Coronary artery (tissue), 2 donors: ENCODE data around the gene MARCHF9.
A peak's percentile ranks its signal among the peaks of the same experiment; 100 is the strongest.

Experiments
- DNase-seq: peaks from one replicate; pipeline ENCODE4 v3.0.0-alpha.2; 2017; ENCODE audit warnings: low spot score
- H3K27ac ChIP-seq, 2 donors: fragments of 200-600 bp; sonication (generic); one replicate each; pipeline ENCODE4 v1.5.1; 2016 to 2019
- H3K4me3 ChIP-seq: fragments of 200-600 bp; sonication (generic); 2 replicates; pipeline ENCODE4 v1.5.1; 2016; ENCODE audit warnings: mild to moderate bottlenecking, moderate library complexity
- CTCF ChIP-seq: fragments of 200-600 bp; sonication (generic); IDR thresholded peaks from one replicate; pipeline ENCODE4 v1.5.1; 2019; ENCODE audit warnings: antibody characterized with exemption

Gene MARCHF9

DNA sequence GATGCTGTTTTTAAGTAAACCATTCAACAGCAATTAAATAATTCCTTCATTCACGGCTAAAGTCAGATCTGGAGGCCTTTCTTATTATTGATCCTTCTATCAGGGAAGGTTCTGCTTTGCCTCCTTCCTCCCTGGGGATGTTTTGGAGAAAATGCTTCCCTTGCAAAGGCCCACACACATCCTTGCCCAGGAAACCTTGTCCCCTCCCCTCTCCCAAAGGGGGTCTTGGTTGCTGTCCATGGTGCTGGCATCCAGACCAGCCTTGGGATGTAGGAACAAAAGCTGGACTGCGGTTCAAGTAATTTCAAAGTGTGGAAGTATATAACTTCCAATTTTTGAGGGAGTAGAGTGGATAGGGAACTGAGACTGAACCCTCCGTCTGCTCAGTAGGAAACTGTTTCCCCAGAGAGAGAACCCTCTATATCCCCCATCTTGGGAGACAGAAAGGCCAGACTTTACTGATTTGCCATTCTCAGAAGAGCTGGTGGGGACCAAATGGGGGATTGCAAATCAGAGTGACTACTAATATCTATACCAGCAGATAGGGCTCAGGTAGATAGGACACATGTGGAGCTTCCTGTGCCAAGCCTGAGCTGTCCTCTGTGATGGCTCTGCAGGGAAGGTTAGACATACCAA is 5.6 kb downstream of the MARCHF9 start:
- H3K27ac ChIP-seq: no peak overlapping the region
- DNase-seq: no peak
- no peak overlapping the region for H3K4me3 ChIP-seq
- no peak for TF ChIP-seq CTCF

- Histone ChIP-seq H3K4me3 (no peak overlapping the region), H3K27ac (no peak overlapping the region)
- TF ChIP-seq CTCF: no peak
- no peak for DNase-seq
Measured at GRCh38 chr12:57761391-57761998, 6.6 kb downstream of the MARCHF9 start.

DNA sequence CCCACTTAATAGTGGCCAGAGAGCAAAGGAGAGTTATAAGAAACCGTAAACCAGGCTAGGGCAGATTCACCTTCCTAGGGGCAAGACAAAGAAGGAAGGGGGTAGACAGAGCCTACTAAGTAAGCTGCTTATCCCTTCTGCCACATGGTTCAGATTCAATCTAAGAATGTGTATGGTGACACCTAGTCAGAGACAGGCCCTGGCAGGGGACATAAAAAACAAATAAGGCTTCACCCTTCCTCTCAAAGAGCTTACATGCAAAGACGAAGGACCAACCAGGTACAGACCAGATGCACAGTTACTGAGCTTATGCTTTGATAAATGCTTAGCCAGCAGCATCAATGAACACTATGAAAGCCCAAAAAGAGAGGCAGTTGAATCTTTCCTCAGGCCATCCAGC is 7.6 kb downstream of the MARCHF9 start:
- Histone ChIP-seq H3K4me3 (no peak overlapping the region), H3K27ac (no peak overlapping the region)
- no peak for TF ChIP-seq CTCF
- no peak for DNase-seq

DNA sequence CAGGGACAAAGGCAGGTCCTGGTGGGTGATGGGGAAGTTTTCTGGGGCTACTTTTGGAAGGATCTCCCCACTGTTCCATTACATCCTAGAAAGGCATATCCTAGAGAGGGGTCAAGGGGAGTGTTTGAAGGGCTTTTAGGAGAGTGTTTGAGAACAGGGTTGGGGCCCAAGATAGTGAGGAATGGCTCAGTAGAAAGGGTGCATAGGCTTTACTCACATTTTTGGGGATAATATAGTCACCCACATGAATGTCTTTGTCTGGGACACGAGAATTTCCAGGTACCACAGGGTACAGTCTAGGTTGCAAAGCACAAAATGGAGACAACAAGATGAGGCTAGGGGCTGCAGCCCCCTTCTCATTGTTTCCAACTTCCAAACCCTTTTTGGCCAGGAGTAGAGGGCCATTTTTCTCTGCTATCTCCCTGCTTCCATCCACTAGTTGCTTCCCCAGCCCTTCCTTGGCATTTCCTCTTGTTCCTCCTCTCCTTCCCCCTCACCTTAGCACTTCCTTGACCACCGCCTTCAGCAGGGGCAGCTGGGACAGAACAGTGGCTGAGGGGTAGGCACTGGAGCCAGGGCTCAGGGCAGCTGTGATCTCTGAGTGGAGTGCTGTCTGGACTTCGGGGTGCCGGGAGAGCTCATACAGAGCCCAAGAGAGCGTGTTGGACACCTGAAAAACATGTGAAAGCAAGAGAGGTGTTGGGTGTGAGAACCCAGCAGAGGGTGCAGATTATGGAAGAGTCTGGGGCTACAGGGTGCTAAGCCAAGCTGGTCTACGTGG is 9.2 kb downstream of the MARCHF9 start:
- H3K27ac ChIP-seq: no peak overlapping the region
- no peak for TF ChIP-seq CTCF
- no peak for DNase-seq
- no peak overlapping the region for H3K4me3 ChIP-seq

DNA sequence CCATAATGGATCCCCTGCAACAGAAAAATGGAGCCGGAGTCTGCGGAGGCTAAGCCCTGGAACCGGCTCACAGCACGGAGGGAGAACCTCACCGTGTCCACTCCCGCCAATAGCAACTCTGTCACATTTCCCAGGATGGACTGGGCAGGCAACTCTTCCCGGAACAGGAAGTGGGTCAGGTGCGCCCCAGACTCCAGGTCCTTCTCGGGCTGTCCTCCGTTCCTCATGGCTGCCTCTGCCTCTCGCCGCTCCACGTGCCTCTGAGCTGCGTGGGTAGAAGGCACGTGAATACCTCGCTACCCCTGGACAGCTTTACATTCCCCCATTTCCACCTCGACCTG is 9.7 kb downstream of the MARCHF9 start:
- no peak for TF ChIP-seq CTCF
- no peak for DNase-seq
- H3K4me3 ChIP-seq: peak overlapping the region; percentile 69
- H3K27ac ChIP-seq: no peak overlapping the region

- H3K27ac ChIP-seq: no peak overlapping the region
- no peak for DNase-seq
- no peak for TF ChIP-seq CTCF
- H3K4me3 ChIP-seq: peak overlapping the region; percentile 69
Measured at GRCh38 chr12:57765003-57765697, 10.2 kb downstream of the MARCHF9 start.
